Measurements from ENCODE around the gene SCMH1.
"Not testable (repeated sequence)": the region's sequence is repeated elsewhere in the genome, so short reads cannot be mapped to it uniquely, and the experiment has no call there.

SCMH1 gene

DNA sequence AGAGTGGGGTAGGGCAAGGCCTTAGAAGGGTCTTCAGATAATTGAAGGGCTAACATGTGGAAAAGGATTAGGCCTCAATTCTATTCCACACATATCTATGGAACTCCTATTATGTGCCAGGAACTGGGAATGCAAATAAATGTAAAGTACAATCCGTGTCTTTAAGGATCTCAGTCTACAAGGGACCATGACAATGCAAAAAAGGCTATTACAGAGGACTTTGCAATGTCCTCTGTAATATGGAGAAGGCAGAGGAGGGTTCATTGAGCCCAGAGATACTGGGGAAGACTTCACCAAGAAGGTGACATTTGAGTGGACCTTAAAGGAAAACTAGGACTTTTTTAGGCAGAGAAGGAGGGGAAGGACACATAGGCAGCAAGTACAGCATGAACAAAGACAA lies 4.5 kb upstream of the SCMH1 start:
- no peak for DNase-seq

- no peak for DNase-seq
Measured at GRCh38 chr1:41245659-41246058, 3.6 kb upstream of the SCMH1 start.

DNA sequence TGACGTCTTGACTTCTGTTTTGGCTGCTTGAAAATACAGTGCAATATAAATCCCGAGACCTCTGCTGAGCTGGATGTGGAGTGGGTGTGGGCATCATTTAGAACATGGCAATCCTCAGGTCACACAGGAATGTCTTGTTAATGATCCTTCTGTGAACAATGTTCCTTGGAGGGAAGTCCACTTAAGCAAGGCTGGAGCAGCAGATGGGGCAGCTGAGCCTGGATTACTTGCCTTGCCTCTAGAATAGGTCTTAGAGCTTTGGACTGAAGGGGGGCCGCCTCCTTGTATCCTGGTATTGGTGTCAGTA lies 926 bp upstream of the SCMH1 start:
- no peak for DNase-seq

DNA sequence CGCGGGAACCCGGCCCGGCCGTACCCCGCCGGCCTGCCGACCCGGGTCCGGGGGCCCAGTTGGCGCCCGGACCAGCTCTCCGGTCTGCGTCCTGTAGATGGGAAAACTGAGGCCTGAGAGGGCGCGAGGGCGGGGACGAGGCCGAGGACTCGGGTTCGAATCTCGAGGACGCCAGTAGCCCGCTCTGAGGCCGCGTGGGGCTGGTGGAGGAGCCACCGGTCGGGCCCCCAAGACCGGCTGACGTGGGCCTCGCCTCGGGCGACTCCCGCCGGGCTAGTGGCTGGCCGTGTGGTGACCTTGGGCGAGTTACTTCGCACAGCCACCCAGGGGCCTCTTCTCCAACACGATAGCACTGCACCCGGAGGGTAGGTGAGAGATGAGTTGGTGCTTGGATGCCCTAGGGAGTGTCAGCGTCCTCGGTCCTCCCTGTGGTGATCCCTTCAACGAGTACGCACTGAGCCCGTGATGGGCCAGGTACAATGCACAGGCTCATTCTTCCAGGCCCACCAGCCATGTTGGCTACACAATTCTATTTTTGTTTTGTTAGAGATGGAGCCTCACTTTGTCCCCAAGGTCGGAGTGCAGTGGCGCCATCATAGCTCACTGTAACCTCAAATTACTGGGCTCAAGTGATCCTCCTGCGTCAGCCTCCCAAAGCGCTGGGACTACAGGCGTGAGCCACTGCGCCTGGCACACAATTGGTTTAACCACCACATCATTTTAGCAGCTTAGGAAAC lies 404 bp upstream of the SCMH1 start:
- DNase-seq = no peak

- DNase-seq = peak; percentile 51
Measured at GRCh38 chr1:41241354-41241748, 755 bp downstream of the SCMH1 start.

DNA sequence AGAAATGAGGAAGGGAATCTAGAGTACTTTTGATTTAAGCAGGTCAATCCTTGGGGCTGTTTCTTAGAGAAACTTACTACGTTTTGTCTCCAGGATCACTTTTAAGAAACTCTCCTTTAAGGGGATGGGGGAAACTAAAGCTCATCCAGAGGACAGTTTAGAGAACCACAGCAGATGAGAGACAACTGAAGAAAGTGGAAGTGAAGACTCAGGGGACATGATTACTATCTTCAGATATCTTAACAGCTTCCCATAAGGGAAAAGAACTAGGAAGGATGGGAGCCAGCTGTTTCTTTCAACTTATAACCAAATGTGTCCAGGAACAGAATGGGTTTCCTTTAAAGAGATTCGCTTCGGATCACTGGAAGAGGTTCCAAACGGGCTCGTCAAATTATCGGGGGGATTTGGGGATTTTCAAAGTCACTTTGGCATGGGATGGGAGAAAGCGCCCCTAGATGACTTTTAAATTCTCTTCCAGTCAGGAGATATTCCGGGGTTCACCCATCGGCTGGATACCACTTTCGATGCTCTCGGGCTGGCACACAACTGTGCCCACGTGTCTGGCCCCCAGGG lies 1.2 kb downstream of the SCMH1 start:
- DNase-seq = peak; percentile 51

DNA sequence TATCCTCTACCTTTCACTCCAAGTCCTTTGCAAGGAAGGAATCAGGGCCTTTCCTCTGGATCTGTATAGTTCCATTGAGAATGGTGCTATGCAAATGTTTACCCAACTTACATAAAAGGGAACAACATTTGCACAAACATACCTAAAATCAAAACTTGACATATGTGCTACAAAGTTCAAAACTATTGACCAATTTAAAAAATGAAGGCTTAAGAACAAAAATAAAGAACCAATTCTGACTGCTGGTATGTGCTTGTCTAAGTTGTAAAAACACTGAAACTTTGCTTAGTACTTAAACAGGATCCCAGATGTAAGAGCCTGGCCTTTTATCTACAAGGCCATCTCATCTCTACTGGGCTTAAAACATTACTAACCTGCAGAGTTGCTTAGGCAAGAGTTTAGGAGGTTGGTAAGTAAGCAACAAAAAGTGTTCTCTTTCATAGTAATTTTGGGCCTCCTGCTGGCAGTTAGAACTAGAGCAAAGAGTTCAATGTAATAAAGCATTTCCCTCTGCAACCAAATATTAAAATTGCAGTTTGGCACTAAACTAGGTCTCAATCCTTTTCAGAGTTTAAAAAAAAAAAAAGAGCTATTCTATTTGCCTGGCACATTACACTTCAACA lies 2.0 kb downstream of the SCMH1 start:
- DNase-seq = no peak

GRCh38 chr1:41238311-41238988 lies 3.7 kb downstream of the SCMH1 start:
- DNase-seq = no peak

- DNase-seq = no peak
Measured at GRCh38 chr1:41236781-41237180, 5.3 kb downstream of the SCMH1 start.

GRCh38 chr1:41235893-41236292 lies 6.2 kb downstream of the SCMH1 start:
- no peak for DNase-seq

- DNase-seq = no peak
Measured at GRCh38 chr1:41233708-41234107, 8.4 kb downstream of the SCMH1 start.

DNA sequence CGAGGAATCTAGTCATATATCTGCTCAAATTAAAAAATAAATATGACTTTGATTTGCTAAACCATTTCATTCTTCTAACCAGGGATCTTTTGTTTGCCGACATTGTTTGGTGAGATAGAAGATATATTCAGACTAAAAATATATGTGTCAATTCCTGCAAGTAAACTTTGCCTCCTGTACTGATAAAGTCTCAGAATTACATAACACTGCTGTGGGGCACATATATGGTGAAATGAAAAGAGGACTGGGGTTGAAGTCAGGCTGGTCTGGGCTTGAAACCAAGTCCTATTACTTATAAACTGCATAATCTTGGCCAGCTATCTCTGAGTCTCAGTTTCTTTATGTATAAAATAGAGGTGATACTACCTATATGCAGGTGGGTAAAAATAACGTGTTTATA lies 9.8 kb downstream of the SCMH1 start:
- DNase-seq = no peak

DNA sequence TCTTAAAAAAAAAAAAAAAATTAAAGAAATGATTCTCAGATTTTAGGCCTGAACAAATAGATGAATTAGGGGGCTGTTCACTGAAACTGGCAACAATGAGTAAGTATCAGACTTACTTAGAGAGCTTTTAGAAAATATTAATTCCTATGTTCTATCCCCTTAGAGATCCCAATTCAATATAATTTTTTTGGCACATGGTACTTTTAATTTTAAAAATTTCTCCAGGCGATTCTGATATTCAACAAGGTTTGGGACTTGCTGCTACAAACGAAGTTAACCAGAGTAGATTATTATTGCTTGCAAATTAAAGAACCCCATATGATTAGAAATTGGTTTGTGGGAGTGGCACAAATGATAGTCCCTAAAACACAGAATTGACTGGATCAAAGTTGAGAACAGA lies 11.4 kb downstream of the SCMH1 start:
- no peak for DNase-seq

GRCh38 chr1:41229219-41229618 lies 12.9 kb downstream of the SCMH1 start:
- DNase-seq = not testable (repeated sequence)

GRCh38 chr1:41226815-41227434 lies 15.2 kb downstream of the SCMH1 start:
- no peak for DNase-seq

- DNase-seq = no peak
Measured at GRCh38 chr1:41225495-41225894, 16.6 kb downstream of the SCMH1 start.

GRCh38 chr1:41222496-41222895 lies 19.6 kb downstream of the SCMH1 start:
- DNase-seq = no peak

- DNase-seq = no peak
Measured at GRCh38 chr1:41221995-41222394, 20.1 kb downstream of the SCMH1 start.

DNA sequence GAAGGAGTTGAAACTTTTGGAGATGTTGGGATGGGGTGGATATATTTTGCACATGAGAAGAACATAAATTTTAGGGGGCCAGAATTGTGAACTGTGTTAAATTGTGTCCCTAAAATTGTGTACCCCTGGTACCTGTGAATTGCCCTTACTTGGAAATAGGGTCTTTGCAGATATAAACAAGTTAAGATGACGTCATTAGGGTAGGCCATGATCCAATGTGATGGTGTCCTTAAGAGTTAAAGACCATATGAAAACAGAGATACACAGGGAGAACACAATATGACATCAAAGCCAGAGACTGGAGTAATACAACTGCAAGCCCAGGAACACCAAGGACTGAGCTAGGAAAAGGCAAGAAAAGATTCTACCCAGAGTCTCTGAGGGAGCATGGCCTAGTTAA lies 24.0 kb downstream of the SCMH1 start:
- no peak for DNase-seq

- DNase-seq = no peak
Measured at GRCh38 chr1:41217441-41217840, 24.7 kb downstream of the SCMH1 start.

DNA sequence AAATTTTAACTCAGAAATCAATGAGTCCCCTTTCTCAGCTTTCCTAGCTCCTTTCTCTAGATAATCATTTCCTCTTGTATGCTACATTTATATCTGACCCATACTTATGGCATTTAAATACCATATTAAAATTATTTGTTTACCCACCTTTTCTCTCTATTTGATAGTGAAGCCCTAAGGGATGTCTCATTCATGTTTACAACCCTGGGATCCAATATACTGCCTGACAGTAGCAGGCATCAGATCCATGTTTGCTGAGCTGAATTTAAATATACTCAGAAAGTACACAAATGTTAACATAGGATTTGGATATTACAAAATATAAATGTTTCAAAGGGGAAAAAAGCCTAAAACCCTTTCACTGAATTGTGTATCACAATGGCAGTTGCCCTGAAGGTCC lies 26.5 kb downstream of the SCMH1 start:
- no peak for DNase-seq

DNA sequence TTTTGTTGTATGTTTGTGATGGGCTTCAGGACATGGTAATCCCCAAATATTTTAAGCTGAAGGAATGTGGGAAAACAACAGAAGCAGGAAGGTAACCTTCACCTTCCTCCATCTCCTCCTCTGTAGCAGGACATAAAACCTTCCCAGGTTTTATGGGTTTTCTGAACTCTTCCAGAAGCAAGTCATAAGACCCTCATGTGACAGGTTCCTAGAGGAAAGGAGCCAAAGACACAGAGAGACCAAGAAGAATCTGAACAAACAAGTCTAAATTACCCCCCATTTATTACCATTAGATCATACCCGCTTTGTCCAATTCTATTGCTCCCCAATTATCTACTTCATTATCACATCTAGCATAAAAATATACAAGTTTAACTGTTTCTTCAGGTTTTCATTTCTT lies 28.8 kb downstream of the SCMH1 start:
- no peak for DNase-seq

DNA sequence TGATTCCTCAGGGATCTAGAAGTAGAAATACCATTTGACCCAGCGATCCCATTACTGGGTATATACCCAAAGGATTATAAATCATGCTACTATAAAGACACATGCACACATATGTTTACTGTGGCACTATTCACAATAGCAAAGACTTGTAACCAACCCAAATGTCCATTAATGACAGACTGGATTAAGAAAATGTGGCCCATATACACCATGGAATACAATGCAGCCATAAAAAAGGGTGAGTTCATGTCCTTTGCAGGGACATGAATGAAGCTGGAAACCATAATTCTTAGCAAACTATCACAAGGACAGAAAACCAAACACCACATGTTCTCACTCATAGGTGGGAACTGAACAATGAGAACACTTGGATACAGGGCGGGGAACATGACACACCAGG lies 30.5 kb downstream of the SCMH1 start:
- not testable (repeated sequence) for DNase-seq

DNA sequence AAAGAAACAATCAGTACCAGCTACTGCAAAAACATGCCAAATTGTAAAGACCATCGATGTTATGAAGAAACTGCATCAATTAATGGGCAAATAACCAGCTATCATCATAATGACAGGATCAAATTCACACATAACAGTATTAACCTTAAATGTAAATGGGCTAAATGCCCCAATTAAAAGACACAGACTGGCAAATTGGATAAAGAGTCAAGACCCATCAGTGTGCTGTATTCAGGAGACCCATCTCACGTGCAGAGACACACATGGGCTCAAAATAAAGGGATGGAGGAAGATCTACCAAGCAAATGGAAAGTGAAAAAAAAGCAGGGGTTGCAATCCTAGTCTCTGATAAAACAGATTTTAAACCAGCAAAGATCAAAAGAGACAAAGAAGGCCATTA lies 35.1 kb downstream of the SCMH1 start:
- not testable (repeated sequence) for DNase-seq
